ENCODE measurements around the gene ECI2. TPM values are rescaled to one million over a fixed set of nuclear protein-coding genes. Genes with fewer than 3 reads are reported as not detected.

ECI2 gene
- total and polyA plus RNA-seq, 2 experiments from 2014 or later, result 63.7 to 102 TPM

DNA sequence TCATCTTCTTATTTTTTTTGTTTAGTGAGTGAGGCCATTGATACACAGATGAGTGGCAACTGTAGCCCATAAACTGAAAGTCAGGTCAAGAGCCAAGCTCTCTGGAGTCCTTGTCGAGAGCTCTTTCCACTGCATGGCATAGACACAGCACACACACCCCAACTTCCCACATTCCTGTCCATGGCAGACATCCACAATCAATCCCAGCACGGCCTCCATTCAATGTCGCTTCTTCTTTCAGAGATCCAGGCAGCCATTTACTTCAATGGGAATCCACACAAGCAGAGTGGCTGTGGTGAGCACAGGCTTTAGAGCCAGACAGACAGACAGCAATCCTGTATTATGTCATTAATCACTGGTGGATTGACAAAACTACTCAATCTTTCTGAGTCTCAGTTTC is 34.9 kb upstream of the ECI2 start:
- Mint-ChIP-seq H3K9me3 (peaks cover 30% of the 10 kb centered on the region; the same call in 2 of the 3 replicates), H3K4me3 (no peak overlapping the region), H3K27ac (no peak overlapping the region), H3K36me3 (ENCODE audit: low read depth) (peaks cover 28% of the 10 kb centered on the region), H3K4me1 (peaks cover 28% of the 10 kb centered on the region), H3K27me3 (ENCODE audit: insufficient read depth, low read depth, poor library complexity) (peaks cover 12% of the 10 kb centered on the region)
- no peak for DNase-seq (ENCODE audit: low spot score)
- Histone ChIP-seq H3K4me2 (no peak overlapping the region), H3K27ac (ENCODE audit: low read depth) (no peak overlapping the region), H3K9me2 (ENCODE audit: insufficient read depth) (0 out of 2 replicates have a peak, but pooled peaks cover 5% of the 10 kb centered on the region), H3K4me3 (no peak overlapping the region), H2AFZ (no peak overlapping the region), H3K79me2 (replicated peaks; ENCODE audit: insufficient read depth) (no peaks in the 10 kb centered on the region), H3K4me1 (ENCODE audit: insufficient read depth) (peaks cover 7% of the 10 kb centered on the region; the same call in 1 of the 2 replicates), H3K27me3 (ENCODE audit: insufficient read depth) (peaks cover 21% of the 10 kb centered on the region; the same call in 1 of the 2 replicates), H4K20me1 (replicated peaks; ENCODE audit: insufficient read depth) (no peaks in the 10 kb centered on the region), H3K36me3 (ENCODE audit: insufficient read depth) (no peaks in the 10 kb centered on the region), H3F3A (replicated peaks; ENCODE audit: low read depth) (no peaks in the 10 kb centered on the region)
- no peak for TF ChIP-seq JUNB (IDR thresholded peaks at IDR 0.05; ENCODE audit: unreplicated experiment)
- TF ChIP-seq, protein P1, sequence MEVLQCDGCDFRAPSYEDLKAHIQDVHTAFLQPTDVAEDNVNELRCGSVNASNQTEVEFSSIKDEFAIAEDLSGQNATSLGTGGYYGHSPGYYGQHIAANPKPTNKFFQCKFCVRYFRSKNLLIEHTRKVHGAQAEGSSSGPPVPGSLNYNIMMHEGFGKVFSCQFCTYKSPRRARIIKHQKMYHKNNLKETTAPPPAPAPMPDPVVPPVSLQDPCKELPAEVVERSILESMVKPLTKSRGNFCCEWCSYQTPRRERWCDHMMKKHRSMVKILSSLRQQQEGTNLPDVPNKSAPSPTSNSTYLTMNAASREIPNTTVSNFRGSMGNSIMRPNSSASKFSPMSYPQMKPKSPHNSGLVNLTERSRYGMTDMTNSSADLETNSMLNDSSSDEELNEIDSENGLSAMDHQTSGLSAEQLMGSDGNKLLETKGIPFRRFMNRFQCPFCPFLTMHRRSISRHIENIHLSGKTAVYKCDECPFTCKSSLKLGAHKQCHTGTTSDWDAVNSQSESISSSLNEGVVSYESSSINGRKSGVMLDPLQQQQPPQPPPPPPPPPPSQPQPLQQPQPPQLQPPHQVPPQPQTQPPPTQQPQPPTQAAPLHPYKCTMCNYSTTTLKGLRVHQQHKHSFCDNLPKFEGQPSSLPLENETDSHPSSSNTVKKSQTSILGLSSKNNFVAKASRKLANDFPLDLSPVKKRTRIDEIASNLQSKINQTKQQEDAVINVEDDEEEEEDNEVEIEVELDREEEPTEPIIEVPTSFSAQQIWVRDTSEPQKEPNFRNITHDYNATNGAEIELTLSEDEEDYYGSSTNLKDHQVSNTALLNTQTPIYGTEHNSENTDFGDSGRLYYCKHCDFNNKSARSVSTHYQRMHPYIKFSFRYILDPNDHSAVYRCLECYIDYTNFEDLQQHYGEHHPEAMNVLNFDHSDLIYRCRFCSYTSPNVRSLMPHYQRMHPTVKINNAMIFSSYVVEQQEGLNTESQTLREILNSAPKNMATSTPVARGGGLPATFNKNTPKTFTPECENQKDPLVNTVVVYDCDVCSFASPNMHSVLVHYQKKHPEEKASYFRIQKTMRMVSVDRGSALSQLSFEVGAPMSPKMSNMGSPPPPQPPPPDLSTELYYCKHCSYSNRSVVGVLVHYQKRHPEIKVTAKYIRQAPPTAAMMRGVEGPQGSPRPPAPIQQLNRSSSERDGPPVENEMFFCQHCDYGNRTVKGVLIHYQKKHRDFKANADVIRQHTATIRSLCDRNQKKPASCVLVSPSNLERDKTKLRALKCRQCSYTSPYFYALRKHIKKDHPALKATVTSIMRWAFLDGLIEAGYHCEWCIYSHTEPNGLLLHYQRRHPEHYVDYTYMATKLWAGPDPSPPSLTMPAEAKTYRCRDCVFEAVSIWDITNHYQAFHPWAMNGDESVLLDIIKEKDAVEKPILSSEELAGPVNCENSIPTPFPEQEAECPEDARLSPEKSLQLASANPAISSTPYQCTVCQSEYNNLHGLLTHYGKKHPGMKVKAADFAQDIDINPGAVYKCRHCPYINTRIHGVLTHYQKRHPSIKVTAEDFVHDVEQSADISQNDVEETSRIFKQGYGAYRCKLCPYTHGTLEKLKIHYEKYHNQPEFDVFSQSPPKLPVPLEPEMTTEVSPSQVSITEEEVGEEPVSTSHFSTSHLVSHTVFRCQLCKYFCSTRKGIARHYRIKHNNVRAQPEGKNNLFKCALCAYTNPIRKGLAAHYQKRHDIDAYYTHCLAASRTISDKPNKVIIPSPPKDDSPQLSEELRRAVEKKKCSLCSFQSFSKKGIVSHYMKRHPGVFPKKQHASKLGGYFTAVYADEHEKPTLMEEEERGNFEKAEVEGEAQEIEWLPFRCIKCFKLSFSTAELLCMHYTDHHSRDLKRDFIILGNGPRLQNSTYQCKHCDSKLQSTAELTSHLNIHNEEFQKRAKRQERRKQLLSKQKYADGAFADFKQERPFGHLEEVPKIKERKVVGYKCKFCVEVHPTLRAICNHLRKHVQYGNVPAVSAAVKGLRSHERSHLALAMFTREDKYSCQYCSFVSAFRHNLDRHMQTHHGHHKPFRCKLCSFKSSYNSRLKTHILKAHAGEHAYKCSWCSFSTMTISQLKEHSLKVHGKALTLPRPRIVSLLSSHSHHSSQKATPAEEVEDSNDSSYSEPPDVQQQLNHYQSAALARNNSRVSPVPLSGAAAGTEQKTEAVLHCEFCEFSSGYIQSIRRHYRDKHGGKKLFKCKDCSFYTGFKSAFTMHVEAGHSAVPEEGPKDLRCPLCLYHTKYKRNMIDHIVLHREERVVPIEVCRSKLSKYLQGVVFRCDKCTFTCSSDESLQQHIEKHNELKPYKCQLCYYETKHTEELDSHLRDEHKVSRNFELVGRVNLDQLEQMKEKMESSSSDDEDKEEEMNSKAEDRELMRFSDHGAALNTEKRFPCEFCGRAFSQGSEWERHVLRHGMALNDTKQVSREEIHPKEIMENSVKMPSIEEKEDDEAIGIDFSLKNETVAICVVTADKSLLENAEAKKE (CRISPR knock-in tag; IDR thresholded peaks at IDR 0.05), result no peak
- TF ChIP-seq, protein P2, sequence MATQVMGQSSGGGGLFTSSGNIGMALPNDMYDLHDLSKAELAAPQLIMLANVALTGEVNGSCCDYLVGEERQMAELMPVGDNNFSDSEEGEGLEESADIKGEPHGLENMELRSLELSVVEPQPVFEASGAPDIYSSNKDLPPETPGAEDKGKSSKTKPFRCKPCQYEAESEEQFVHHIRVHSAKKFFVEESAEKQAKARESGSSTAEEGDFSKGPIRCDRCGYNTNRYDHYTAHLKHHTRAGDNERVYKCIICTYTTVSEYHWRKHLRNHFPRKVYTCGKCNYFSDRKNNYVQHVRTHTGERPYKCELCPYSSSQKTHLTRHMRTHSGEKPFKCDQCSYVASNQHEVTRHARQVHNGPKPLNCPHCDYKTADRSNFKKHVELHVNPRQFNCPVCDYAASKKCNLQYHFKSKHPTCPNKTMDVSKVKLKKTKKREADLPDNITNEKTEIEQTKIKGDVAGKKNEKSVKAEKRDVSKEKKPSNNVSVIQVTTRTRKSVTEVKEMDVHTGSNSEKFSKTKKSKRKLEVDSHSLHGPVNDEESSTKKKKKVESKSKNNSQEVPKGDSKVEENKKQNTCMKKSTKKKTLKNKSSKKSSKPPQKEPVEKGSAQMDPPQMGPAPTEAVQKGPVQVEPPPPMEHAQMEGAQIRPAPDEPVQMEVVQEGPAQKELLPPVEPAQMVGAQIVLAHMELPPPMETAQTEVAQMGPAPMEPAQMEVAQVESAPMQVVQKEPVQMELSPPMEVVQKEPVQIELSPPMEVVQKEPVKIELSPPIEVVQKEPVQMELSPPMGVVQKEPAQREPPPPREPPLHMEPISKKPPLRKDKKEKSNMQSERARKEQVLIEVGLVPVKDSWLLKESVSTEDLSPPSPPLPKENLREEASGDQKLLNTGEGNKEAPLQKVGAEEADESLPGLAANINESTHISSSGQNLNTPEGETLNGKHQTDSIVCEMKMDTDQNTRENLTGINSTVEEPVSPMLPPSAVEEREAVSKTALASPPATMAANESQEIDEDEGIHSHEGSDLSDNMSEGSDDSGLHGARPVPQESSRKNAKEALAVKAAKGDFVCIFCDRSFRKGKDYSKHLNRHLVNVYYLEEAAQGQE (IDR thresholded peaks at IDR 0.05; ENCODE audit: unreplicated experiment), result no peak
- TF ChIP-seq, protein P3, sequence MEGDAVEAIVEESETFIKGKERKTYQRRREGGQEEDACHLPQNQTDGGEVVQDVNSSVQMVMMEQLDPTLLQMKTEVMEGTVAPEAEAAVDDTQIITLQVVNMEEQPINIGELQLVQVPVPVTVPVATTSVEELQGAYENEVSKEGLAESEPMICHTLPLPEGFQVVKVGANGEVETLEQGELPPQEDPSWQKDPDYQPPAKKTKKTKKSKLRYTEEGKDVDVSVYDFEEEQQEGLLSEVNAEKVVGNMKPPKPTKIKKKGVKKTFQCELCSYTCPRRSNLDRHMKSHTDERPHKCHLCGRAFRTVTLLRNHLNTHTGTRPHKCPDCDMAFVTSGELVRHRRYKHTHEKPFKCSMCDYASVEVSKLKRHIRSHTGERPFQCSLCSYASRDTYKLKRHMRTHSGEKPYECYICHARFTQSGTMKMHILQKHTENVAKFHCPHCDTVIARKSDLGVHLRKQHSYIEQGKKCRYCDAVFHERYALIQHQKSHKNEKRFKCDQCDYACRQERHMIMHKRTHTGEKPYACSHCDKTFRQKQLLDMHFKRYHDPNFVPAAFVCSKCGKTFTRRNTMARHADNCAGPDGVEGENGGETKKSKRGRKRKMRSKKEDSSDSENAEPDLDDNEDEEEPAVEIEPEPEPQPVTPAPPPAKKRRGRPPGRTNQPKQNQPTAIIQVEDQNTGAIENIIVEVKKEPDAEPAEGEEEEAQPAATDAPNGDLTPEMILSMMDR (conservative IDR thresholded peaks at IDR 0.05; ENCODE audit: low read depth in 2 of 2), result no peak
- TF ChIP-seq ZNF331 (CRISPR knock-in tag; IDR thresholded peaks at IDR 0.05; ENCODE audit: low read depth), result no peak
- no peak for TF ChIP-seq STAT1 (IDR thresholded peaks at IDR 0.05; ENCODE audit: unreplicated experiment)
- no peak for TF ChIP-seq EZH2 (IDR thresholded peaks at IDR 0.05; ENCODE audit: low read depth, unreplicated experiment)
- no peak for TF ChIP-seq NANOG (IDR thresholded peaks at IDR 0.05; ENCODE audit: borderline replicate concordance)
- TF ChIP-seq POLR2AphosphoS5 (IDR thresholded peaks at IDR 0.05; ENCODE audit: low read depth), result no peak
- TF ChIP-seq, protein P4, sequence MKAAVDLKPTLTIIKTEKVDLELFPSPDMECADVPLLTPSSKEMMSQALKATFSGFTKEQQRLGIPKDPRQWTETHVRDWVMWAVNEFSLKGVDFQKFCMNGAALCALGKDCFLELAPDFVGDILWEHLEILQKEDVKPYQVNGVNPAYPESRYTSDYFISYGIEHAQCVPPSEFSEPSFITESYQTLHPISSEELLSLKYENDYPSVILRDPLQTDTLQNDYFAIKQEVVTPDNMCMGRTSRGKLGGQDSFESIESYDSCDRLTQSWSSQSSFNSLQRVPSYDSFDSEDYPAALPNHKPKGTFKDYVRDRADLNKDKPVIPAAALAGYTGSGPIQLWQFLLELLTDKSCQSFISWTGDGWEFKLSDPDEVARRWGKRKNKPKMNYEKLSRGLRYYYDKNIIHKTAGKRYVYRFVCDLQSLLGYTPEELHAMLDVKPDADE (IDR thresholded peaks at IDR 0.05), result no peak
- TF ChIP-seq EZH2phosphoT487 (IDR thresholded peaks at IDR 0.05; ENCODE audit: unreplicated experiment), result no peak
- TF ChIP-seq CREB1 (CRISPR knock-in tag; IDR thresholded peaks at IDR 0.05; ENCODE audit: low read depth), result no peak
- no peak for TF ChIP-seq ZNF114 (CRISPR knock-in tag; IDR thresholded peaks at IDR 0.05)
- ATAC-seq, result no peak

Measured in GM23338 (cell line).